ENCODE results near the gene TSPAN17.
"Not testable (repeated sequence)": the region's sequence is repeated elsewhere in the genome, so short reads cannot be mapped to it uniquely, and the experiment has no call there.

Gene TSPAN17, protein sequence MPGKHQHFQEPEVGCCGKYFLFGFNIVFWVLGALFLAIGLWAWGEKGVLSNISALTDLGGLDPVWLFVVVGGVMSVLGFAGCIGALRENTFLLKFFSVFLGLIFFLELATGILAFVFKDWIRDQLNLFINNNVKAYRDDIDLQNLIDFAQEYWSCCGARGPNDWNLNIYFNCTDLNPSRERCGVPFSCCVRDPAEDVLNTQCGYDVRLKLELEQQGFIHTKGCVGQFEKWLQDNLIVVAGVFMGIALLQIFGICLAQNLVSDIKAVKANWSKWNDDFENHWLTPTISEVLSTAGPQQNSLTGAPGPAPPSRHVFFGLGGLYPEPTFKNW

GRCh38 chr5:176647030-176647842, at the start of gene TSPAN17:
TSPAN17 (plus strand) TSS chr5:176647484; CDS start chr5:176647616, 132 bp downstream.
- peaks cover 32% of the 10 kb centered on the region for H3K4me1 Mint-ChIP-seq (ENCODE audit: low read depth)
- H3K9me3 Mint-ChIP-seq, result no peaks in the 10 kb centered on the region
- H3K27me3 Mint-ChIP-seq (ENCODE audit: low read depth), result no peaks in the 10 kb centered on the region
- DNase-seq (ENCODE audit: low spot score), result peak; percentile 100
- peak within 1 kb of the TSS; percentile 86 for H3K27ac Mint-ChIP-seq
- H3K4me3 Mint-ChIP-seq, result peak within 1 kb of the TSS; percentile 89
- H3K36me3 Mint-ChIP-seq (ENCODE audit: low read depth), result peaks cover 2% of the 10 kb centered on the region

DNA sequence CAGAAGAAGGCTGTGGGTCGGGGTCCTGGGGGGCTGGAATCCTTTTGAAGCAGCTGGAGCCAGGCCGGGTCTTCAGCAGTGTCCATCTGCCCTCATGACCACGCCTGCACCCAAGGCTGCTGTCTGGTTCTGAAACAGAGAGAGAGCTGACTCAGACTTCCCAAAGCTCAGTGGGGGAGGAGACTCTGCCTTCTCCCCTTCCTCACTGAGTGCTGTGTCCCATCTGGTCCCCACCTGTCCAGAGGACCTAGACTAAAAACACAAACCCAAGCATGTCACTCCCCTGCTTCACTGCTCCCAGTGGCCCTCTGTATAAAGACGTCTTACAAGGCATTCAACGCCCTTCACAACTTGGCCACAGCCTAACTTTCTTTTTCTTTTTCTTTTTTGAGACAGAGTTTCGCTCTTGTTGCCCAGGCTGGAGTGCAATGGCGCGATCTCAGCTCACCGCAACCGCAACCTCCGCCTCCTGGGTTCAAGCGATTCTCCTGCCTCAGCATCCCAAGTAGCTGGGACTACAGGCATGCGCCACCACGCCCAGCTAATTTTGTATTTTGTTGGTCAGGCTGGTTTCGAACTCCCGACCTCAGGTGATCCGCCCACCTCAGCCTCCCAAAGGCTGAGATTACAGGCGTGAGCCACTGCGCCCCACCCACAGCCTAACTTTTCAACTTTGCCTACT, 47.4 kb upstream of the TSPAN17 start:
- H3K27me3 Mint-ChIP-seq (ENCODE audit: low read depth); H3K4me3 Mint-ChIP-seq; H3K4me1 Mint-ChIP-seq (ENCODE audit: low read depth); H3K9me3 Mint-ChIP-seq; H3K27ac Mint-ChIP-seq; H3K36me3 Mint-ChIP-seq (ENCODE audit: low read depth); DNase-seq (ENCODE audit: low spot score): not testable (repeated sequence)

- no peak for DNase-seq (ENCODE audit: low spot score)
- Mint-ChIP-seq H3K4me1 (ENCODE audit: low read depth) (no peaks in the 10 kb centered on the region), H3K27ac (no peak overlapping the region), H3K27me3 (ENCODE audit: low read depth) (peaks cover 6% of the 10 kb centered on the region), H3K36me3 (ENCODE audit: low read depth) (no peaks in the 10 kb centered on the region), H3K9me3 (no peaks in the 10 kb centered on the region), H3K4me3 (no peak overlapping the region)
These were observed 45.3 kb upstream of the TSPAN17 start for GRCh38 chr5:176601901-176602482.

GRCh38 chr5:176603091-176603490, 44.2 kb upstream of the TSPAN17 start:
- no peaks in the 10 kb centered on the region for H3K9me3 Mint-ChIP-seq

GRCh38 chr5:176606032-176606431, 41.3 kb upstream of the TSPAN17 start:
- H3K9me3 Mint-ChIP-seq, result no peaks in the 10 kb centered on the region
- peaks cover 6% of the 10 kb centered on the region for H3K4me1 Mint-ChIP-seq (ENCODE audit: low read depth)

More at GRCh38 chr5:176603091-176603490, 44.2 kb upstream of the TSPAN17 start:
- DNase-seq (ENCODE audit: low spot score), result no peak
- Mint-ChIP-seq H3K4me3 (no peak overlapping the region), H3K27me3 (ENCODE audit: low read depth) (peaks cover 11% of the 10 kb centered on the region), H3K36me3 (ENCODE audit: low read depth) (no peaks in the 10 kb centered on the region), H3K4me1 (ENCODE audit: low read depth) (no peaks in the 10 kb centered on the region), H3K27ac (no peak overlapping the region)

DNA sequence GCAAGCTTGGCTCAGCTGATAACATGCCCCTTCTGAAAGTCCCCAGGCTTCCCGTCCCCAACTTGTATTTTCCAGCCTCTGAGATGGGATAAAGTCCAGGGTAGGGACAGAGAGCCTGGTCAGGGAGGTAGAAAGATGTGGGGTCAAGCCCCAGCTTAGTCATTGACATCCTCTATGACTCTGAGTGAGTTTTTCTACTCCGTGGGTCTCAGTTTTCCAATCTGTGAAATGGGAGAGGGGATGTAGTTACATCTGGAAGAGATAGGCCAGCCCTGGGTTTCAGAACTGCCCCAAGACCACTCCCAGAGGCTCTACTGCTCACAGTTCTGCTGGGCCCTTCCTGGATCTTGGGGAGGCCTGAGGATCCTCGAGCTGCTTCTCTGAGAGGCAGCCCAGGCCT, 40.4 kb upstream of the TSPAN17 start:
- Mint-ChIP-seq H3K9me3 (no peaks in the 10 kb centered on the region), H3K36me3 (ENCODE audit: low read depth) (no peaks in the 10 kb centered on the region), H3K4me1 (ENCODE audit: low read depth) (peaks cover 6% of the 10 kb centered on the region), H3K27ac (no peak overlapping the region), H3K4me3 (no peak overlapping the region), H3K27me3 (ENCODE audit: low read depth) (peaks cover 27% of the 10 kb centered on the region)
- DNase-seq (ENCODE audit: low spot score), result no peak

More at GRCh38 chr5:176606032-176606431, 41.3 kb upstream of the TSPAN17 start:
- no peaks in the 10 kb centered on the region for H3K36me3 Mint-ChIP-seq (ENCODE audit: low read depth)
- DNase-seq (ENCODE audit: low spot score), result no peak
- H3K4me3 Mint-ChIP-seq, result no peak overlapping the region
- peaks cover 21% of the 10 kb centered on the region for H3K27me3 Mint-ChIP-seq (ENCODE audit: low read depth)
- H3K27ac Mint-ChIP-seq, result no peak overlapping the region

DNA sequence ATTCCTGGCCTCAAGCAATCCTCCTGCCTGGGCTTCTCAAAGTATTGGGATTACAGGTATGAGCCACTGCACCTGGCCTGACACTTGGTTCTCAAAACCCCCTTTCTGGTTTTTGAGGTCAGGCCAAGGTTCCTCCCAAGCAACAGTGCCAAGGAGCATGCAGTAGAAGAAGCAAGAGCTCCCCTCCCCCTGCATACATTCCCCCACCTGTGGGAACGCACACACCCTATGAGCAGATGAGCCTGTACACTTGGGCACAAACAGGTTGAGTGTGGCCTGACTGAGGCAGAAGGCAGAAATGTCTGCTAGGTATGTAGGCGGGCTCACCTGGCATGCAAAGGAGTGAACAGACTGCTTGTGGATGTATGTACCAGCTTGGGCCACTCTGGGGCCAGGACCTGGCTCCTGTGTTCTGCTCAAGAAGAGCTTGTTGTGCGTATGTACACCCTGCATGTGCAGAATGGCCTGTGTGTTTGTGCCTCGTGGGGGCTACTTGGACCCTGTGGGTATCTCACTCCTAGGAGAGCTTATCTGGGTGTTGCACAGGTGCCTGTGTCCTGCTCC, 39.1 kb upstream of the TSPAN17 start:
- Mint-ChIP-seq H3K27me3 (ENCODE audit: low read depth) (peaks cover 33% of the 10 kb centered on the region), H3K36me3 (ENCODE audit: low read depth) (no peaks in the 10 kb centered on the region), H3K4me1 (ENCODE audit: low read depth) (peaks cover 6% of the 10 kb centered on the region), H3K9me3 (no peaks in the 10 kb centered on the region), H3K4me3 (peak overlapping the region; percentile 88), H3K27ac (no peak overlapping the region)
- no peak for DNase-seq (ENCODE audit: low spot score)

DNA sequence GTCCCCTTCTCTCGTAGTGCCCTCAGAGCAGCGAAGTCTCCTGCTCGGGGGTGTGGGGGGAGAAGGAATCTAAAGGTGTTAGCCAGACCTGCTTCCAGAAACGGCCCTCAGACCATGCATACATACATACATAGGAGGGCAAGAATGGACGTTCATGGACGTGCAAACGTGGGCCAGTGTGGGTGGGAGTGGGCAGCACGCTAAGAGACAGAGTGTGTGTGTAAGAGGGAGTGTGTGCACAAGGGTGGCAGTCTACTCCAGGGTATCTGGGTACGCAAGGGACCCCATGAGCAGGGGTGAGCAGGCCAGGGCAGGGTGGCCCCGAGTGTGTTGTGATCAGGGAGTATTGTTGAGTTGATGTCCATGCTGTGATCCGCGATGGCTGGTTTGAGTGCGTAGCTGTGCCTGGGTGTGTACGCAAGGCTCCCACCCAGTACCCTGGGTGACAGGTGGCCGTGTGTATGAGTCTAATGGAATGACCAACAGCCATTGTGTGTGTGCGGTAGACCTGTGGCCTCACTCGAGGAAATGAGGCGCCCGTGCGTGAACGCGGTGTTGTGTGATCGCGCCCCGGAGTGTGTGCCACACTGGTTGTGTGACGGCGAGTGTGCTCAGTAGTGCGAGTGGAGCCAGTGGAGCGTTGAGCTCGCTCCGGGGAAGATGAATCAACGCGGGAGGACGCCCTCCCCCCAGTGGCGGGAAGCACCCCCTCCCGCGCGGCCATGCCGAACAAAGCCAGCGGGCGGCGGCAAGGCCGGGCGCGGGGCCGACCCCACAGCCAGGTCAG, 38.2 kb upstream of the TSPAN17 start:
- Mint-ChIP-seq H3K27me3 (ENCODE audit: low read depth) (peaks cover 31% of the 10 kb centered on the region), H3K36me3 (ENCODE audit: low read depth) (no peaks in the 10 kb centered on the region), H3K9me3 (no peaks in the 10 kb centered on the region), H3K4me1 (ENCODE audit: low read depth) (peaks cover 6% of the 10 kb centered on the region), H3K27ac (no peak overlapping the region), H3K4me3 (peak overlapping the region; percentile 88)
- DNase-seq (ENCODE audit: low spot score), result no peak

DNA sequence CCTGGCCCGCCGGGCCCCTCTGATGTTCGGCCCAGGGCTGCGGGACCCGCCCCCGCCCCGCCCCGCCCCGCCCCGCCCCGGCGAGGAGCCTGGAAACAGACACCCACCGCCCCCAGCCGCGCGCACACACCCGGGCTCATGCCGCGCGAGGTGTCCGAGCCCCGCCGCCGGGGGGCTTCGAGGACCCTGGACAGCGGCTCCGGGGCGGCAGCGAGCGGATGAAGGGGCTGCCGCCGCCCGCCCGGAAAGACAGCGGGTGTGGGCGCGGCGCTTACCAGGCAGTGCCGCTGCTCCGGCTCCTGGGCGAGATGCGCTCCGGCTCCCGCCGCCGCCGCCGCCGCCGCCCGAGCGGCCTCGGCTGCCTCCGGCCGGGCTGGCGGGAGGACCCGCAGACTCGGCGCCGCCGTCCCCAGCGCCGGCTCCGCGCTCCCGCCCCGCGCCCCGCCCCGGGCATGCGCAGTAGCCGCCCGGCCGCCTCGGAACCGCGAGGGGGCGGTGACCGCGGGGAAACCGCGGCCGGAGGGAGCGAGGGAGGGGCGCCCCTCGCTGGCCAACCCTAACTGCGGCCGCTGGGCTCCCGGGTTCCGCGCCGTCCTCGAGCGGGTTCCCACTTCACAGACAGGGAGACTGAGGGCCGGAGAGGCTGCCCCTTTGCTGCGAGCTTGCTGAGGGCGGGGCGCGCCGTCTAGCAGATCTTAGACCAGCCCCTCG, 37.4 kb upstream of the TSPAN17 start, which contains the start of gene GPRIN1:
Gene GPRIN1, minus strand, starts transcription at position 433 of the 711 bp plus-strand sequence. CDS start 10,322 bp downstream, outside the sequence.
- peaks cover 32% of the 10 kb centered on the region for H3K27me3 Mint-ChIP-seq (ENCODE audit: low read depth)
- H3K9me3 Mint-ChIP-seq, result no peaks in the 10 kb centered on the region

GRCh38 chr5:176610435-176610773, 36.9 kb upstream of the TSPAN17 start:
- H3K4me3 Mint-ChIP-seq, result peak overlapping the region; percentile 76

More for the DNA sequence above, 37.4 kb upstream of the TSPAN17 start, which contains the start of gene GPRIN1:
- peak; percentile 74 for DNase-seq (ENCODE audit: low spot score)
- no peaks in the 10 kb centered on the region for H3K36me3 Mint-ChIP-seq (ENCODE audit: low read depth)
- H3K4me3 Mint-ChIP-seq, result peak within 1 kb of the TSS; percentile 88
- H3K4me1 Mint-ChIP-seq (ENCODE audit: low read depth), result peaks cover 6% of the 10 kb centered on the region
- H3K27ac Mint-ChIP-seq, result peak within 1 kb of the TSS; percentile 42

DNA sequence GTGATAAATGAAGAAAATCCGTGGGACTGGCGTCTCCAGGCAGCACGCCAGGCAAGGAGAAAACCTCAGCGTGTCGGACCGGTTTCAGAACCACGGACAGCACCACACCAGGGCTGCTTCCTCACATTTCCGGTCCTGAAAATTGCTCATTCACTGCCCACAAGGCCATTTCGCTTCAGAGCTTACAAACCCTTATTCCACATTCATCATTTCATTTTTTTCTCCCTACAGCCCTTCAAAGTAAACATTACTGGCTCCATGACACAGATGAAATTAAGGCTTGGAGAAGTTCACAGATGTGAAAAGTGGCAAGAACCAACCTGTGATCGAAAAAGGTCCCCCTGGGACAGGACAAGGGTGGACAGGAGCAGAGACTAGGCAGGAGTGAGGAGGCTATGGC, 35.8 kb upstream of the TSPAN17 start:
- H3K4me1 Mint-ChIP-seq (ENCODE audit: low read depth), result peaks cover 6% of the 10 kb centered on the region
- no peak overlapping the region for H3K27ac Mint-ChIP-seq
- no peaks in the 10 kb centered on the region for H3K9me3 Mint-ChIP-seq
- H3K4me3 Mint-ChIP-seq, result no peak overlapping the region
- peaks cover 45% of the 10 kb centered on the region for H3K27me3 Mint-ChIP-seq (ENCODE audit: low read depth)
- DNase-seq (ENCODE audit: low spot score), result peak; percentile 67
- no peaks in the 10 kb centered on the region for H3K36me3 Mint-ChIP-seq (ENCODE audit: low read depth)

More at GRCh38 chr5:176610435-176610773, 36.9 kb upstream of the TSPAN17 start:
- Mint-ChIP-seq H3K27ac (no peak overlapping the region), H3K36me3 (ENCODE audit: low read depth) (no peaks in the 10 kb centered on the region), H3K27me3 (ENCODE audit: low read depth) (peaks cover 34% of the 10 kb centered on the region), H3K9me3 (no peaks in the 10 kb centered on the region), H3K4me1 (ENCODE audit: low read depth) (peaks cover 6% of the 10 kb centered on the region)
- no peak for DNase-seq (ENCODE audit: low spot score)

DNA sequence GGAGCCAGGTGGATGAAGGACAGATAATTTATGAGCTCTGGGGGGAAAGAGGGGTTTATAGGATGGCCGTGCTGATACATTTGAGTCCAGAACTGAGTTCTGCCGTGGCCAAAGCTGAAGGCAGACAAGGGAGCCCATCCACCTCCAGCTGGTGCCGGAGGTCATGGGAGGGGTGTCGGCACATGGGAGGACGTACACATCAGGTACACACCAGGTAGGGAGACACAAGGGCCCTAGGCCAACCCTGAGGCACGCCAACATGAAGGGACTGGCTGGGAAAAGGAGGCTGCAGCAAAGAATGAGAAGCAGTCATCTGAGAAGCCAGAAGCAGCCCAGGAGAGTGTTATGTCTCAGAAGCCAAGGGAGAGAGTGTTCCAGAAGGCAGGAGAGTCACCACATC, 35.3 kb upstream of the TSPAN17 start:
- H3K27me3 Mint-ChIP-seq (ENCODE audit: low read depth), result peaks cover 46% of the 10 kb centered on the region
- H3K36me3 Mint-ChIP-seq (ENCODE audit: low read depth), result no peaks in the 10 kb centered on the region
- H3K27ac Mint-ChIP-seq, result no peak overlapping the region
- no peak for DNase-seq (ENCODE audit: low spot score)
- H3K4me1 Mint-ChIP-seq (ENCODE audit: low read depth), result peaks cover 6% of the 10 kb centered on the region
- no peak overlapping the region for H3K4me3 Mint-ChIP-seq
- H3K9me3 Mint-ChIP-seq, result no peaks in the 10 kb centered on the region
